Mesendoderm (in vitro differentiated cells): ENCODE data around the gene NAAA.
"Not testable (repeated sequence)": the region's sequence is repeated elsewhere in the genome, so short reads cannot be mapped to it uniquely, and the experiment has no call there.

Experiments used
- DNase-seq: peaks from one replicate; pipeline ENCODE4 v3.0.0; 2013
- H2AK5ac ChIP-seq: 2 replicates; pipeline ENCODE4 v1.6.1; 2013; ENCODE audit warnings: low read length, inconsistent platforms
- H2BK120ac ChIP-seq: 2 replicates; pipeline ENCODE4 v1.6.1; 2013; ENCODE audit warnings: low read depth, mild to moderate bottlenecking, low read length, moderate library complexity, mixed read lengths
- H2BK15ac ChIP-seq: replicated peaks from 2 replicates; pipeline ENCODE4 v1.6.1; 2013; ENCODE audit warnings: low read depth, mild to moderate bottlenecking, moderate library complexity
- H2BK5ac ChIP-seq: 2 replicates; pipeline ENCODE4 v1.6.1; 2013; ENCODE audit warnings: low read length, inconsistent platforms
- H3K18ac ChIP-seq: 2 replicates; pipeline ENCODE4 v1.6.1; 2013; ENCODE audit warnings: mild to moderate bottlenecking, low read length, mixed read lengths
- H3K23ac ChIP-seq: one replicate; pipeline ENCODE4 v1.6.1; 2013; ENCODE audit warnings: low read length
- H3K27ac ChIP-seq: 2 replicates; pipeline ENCODE4 v1.5.1; 2013; ENCODE audit warnings: low read depth, mild to moderate bottlenecking, inconsistent platforms, low read length, moderate library complexity
- H3K27me3 ChIP-seq: 2 replicates; pipeline ENCODE4 v1.6.1; 2013; ENCODE audit warnings: low read length, control low read depth, mild to moderate bottlenecking, inconsistent platforms; ENCODE audit not compliant: insufficient read depth, poor library complexity
- H3K36me3 ChIP-seq: 2 replicates; pipeline ENCODE4 v1.6.1; 2013; ENCODE audit warnings: low read length, inconsistent platforms; ENCODE audit not compliant: control insufficient read depth, insufficient read depth
- H3K4ac ChIP-seq: one replicate; pipeline ENCODE4 v1.6.1; 2013; ENCODE audit warnings: low read depth, mild to moderate bottlenecking, low read length, moderate library complexity
- H3K4me1 ChIP-seq: 2 replicates; pipeline ENCODE4 v1.6.1; 2013; ENCODE audit warnings: low read depth, low read length, inconsistent platforms; ENCODE audit not compliant: control insufficient read depth
- H3K4me2 ChIP-seq: 2 replicates; pipeline ENCODE4 v1.6.1; 2013; ENCODE audit warnings: low read length
- H3K4me3 ChIP-seq: 2 replicates; pipeline ENCODE4 v1.5.1; 2013; ENCODE audit warnings: mild to moderate bottlenecking, low read length
- H3K56ac ChIP-seq: one replicate; pipeline ENCODE4 v1.6.1; 2013; ENCODE audit warnings: low read length
- H3K79me1 ChIP-seq: 2 replicates; pipeline ENCODE4 v1.6.1; 2013; ENCODE audit warnings: low read length, inconsistent platforms
- H3K79me2 ChIP-seq: 2 replicates; pipeline ENCODE4 v1.6.1; 2013; ENCODE audit warnings: mild to moderate bottlenecking, low read length; ENCODE audit not compliant: control insufficient read depth, insufficient read depth
- H3K9ac ChIP-seq: 2 replicates; pipeline ENCODE4 v1.6.1; 2013; ENCODE audit warnings: low read length, inconsistent platforms
- H4K5ac ChIP-seq: one replicate; pipeline ENCODE4 v1.6.1; 2013; ENCODE audit warnings: low read length
- H4K8ac ChIP-seq: one replicate; pipeline ENCODE4 v1.6.1; 2013; ENCODE audit warnings: low read depth, mild to moderate bottlenecking, control low read depth, low read length, moderate library complexity
- WGBS: extraction: QIAGEN DNeasy Blood & Tissue Kit; methylation state at CpG from one replicate; pipeline ENCODE4 v1.1.7; 2013; ENCODE audit warnings: low lambda C conversion rate, missing lambda C conversion rate; ENCODE audit not compliant: insufficient coverage; ENCODE audit errors: extremely low coverage; 5-methylcytosine and 5-hydroxymethylcytosine counted together

NAAA gene

GRCh38 chr4:75968084-75968483 lies 27.3 kb upstream of the NAAA start:
- DNase-seq = no peak
- no peak overlapping the region for H3K4me2 ChIP-seq
- H2BK120ac ChIP-seq = no peak overlapping the region
- no peak overlapping the region for H4K8ac ChIP-seq
- H3K27me3 ChIP-seq = no peaks in the 10 kb centered on the region
- no peak overlapping the region for H2BK5ac ChIP-seq
- H3K27ac ChIP-seq = no peak overlapping the region
- H3K4me1 ChIP-seq = no peaks in the 10 kb centered on the region
- no CpG with 5 or more reads among the region's 3 CpGs for WGBS
- no peaks in the 10 kb centered on the region for H3K79me2 ChIP-seq
- no peak overlapping the region for H3K23ac ChIP-seq
- H4K5ac ChIP-seq = no peak overlapping the region
- no peak overlapping the region for H3K4ac ChIP-seq
- no peak overlapping the region for H3K56ac ChIP-seq
- H3K79me1 ChIP-seq = no peaks in the 10 kb centered on the region
- peaks cover 10% of the 10 kb centered on the region for H3K36me3 ChIP-seq
- H2AK5ac ChIP-seq = no peak overlapping the region
- no peak overlapping the region for H3K4me3 ChIP-seq
- H3K18ac ChIP-seq = no peak overlapping the region
- H3K9ac ChIP-seq = no peak overlapping the region
- no peak overlapping the region for H2BK15ac ChIP-seq

- Histone ChIP-seq H3K4me3 (no peak overlapping the region), H4K5ac (no peak overlapping the region), H3K79me1 (no peaks in the 10 kb centered on the region), H3K27ac (no peak overlapping the region), H2BK5ac (no peak overlapping the region), H3K18ac (no peak overlapping the region), H4K8ac (no peak overlapping the region), H3K4me2 (no peak overlapping the region), H3K9ac (no peak overlapping the region), H2AK5ac (no peak overlapping the region), H2BK15ac (no peak overlapping the region), H3K4me1 (no peaks in the 10 kb centered on the region), H3K79me2 (no peaks in the 10 kb centered on the region), H3K4ac (no peak overlapping the region), H3K27me3 (no peaks in the 10 kb centered on the region), H2BK120ac (no peak overlapping the region), H3K36me3 (peaks cover 11% of the 10 kb centered on the region), H3K56ac (no peak overlapping the region), H3K23ac (no peak overlapping the region)
- WGBS = no CpG with 5 or more reads among the region's 2 CpGs
- no peak for DNase-seq
These were observed 22.7 kb upstream of the NAAA start for GRCh38 chr4:75963558-75963957.

DNA sequence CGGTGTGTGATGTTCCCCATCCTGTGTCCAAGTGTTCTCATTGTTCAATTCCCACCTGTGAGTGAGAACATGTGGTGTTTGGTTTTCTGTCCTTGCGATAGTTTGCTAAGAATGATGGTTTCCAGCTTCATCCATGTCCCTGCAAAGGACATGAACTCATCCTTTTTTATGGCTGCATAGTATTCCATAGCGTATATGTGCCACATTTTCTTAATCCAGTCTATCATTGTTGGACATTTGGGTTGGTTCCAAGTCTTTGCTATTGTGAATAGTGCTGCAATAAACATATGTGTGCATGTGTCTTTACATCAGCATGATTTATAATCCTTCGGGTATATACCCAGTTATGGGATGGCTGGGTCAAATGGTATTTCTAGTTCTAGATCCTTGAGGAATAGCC lies 21.3 kb upstream of the NAAA start:
- not testable (repeated sequence) for H2BK5ac ChIP-seq, H3K4me3 ChIP-seq, H3K56ac ChIP-seq, DNase-seq, H3K4me1 ChIP-seq, H3K18ac ChIP-seq, H3K4ac ChIP-seq, H3K27me3 ChIP-seq, H4K8ac ChIP-seq, H3K79me1 ChIP-seq, H2AK5ac ChIP-seq, H3K27ac ChIP-seq, H3K23ac ChIP-seq, H2BK15ac ChIP-seq, H4K5ac ChIP-seq, H2BK120ac ChIP-seq, H3K4me2 ChIP-seq, H3K9ac ChIP-seq, H3K79me2 ChIP-seq
- H3K36me3 ChIP-seq = peaks cover 13% of the 10 kb centered on the region
- no CpG with 5 or more reads among the region's 4 CpGs for WGBS

DNA sequence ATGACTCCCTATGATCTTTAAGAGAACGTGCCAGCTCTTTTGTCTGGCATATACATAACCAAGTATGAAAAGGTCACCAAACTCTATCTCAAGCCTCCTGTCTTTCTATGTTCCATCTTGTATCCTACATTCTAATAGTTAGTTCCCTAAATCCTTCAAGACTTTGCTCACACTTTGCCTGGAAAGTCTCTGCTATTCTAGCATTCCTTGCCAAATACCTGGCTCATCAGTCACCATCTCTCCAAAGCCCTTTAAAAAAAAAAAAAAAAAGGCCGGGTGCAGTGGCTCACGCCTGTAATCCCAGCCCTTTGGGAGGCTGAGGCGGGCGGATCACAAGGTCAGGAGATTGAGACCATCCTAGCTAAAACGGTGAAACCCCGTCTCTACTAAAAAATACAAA lies 17.7 kb upstream of the NAAA start:
- not testable (repeated sequence) for H3K4me3 ChIP-seq, H3K4ac ChIP-seq, H4K5ac ChIP-seq, H4K8ac ChIP-seq, H2AK5ac ChIP-seq, H3K23ac ChIP-seq, H3K27me3 ChIP-seq, H3K18ac ChIP-seq, H2BK5ac ChIP-seq, H3K56ac ChIP-seq, H3K4me2 ChIP-seq, H2BK120ac ChIP-seq, H3K9ac ChIP-seq, H3K79me1 ChIP-seq, H2BK15ac ChIP-seq, H3K4me1 ChIP-seq, H3K79me2 ChIP-seq, H3K27ac ChIP-seq
- peaks cover 11% of the 10 kb centered on the region for H3K36me3 ChIP-seq
- no CpG with 5 or more reads among the region's 7 CpGs for WGBS
- peak; percentile 10 for DNase-seq

DNA sequence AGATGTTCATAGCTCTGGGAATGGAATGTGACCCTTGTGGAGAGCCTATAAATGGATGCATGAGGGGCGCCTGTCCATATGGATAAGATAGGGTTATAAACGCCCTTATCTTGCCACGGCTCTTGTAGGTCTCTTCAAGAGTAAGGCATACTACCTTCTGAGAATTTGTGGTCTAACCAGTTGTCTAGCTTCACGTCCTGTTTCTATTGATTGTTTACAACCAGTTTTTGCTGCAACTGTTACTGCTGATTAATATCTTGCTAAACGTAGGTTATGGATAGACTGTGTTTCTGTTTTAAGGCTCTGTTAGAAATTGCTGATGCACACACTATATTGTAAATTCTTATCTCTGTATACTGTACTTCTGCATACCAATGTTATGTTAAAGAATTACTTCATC lies 14.0 kb upstream of the NAAA start:
- DNase-seq, H2BK5ac ChIP-seq, H4K5ac ChIP-seq, H3K18ac ChIP-seq, H3K27ac ChIP-seq, H3K4ac ChIP-seq, H3K4me3 ChIP-seq, H3K4me1 ChIP-seq, H2BK120ac ChIP-seq, H3K79me1 ChIP-seq, H3K23ac ChIP-seq, H3K27me3 ChIP-seq, H2BK15ac ChIP-seq, H4K8ac ChIP-seq, H3K56ac ChIP-seq, H3K4me2 ChIP-seq, H3K9ac ChIP-seq, H3K79me2 ChIP-seq, H2AK5ac ChIP-seq: not testable (repeated sequence)
- no CpG with 5 or more reads among the region's 5 CpGs for WGBS
- H3K36me3 ChIP-seq = peaks cover 14% of the 10 kb centered on the region

- Histone ChIP-seq H3K4me3 (no peak overlapping the region), H4K5ac (no peak overlapping the region), H2BK5ac (no peak overlapping the region), H3K27me3 (no peaks in the 10 kb centered on the region), H3K79me2 (no peaks in the 10 kb centered on the region), H3K56ac (no peak overlapping the region), H3K4me2 (no peak overlapping the region), H2AK5ac (no peak overlapping the region), H3K4ac (no peak overlapping the region), H3K79me1 (no peaks in the 10 kb centered on the region), H3K18ac (no peak overlapping the region), H4K8ac (no peak overlapping the region), H2BK120ac (no peak overlapping the region), H3K27ac (no peak overlapping the region), H3K23ac (no peak overlapping the region), H3K9ac (no peak overlapping the region), H3K36me3 (peaks cover 11% of the 10 kb centered on the region), H3K4me1 (no peaks in the 10 kb centered on the region), H2BK15ac (no peak overlapping the region)
- WGBS = no CpG with 5 or more reads among the region's 2 CpGs
- no peak for DNase-seq
These were observed 12.7 kb upstream of the NAAA start for GRCh38 chr4:75953509-75953908.
